Natural killer cell (primary cell): Measurements from ENCODE around the gene LRRC10B. TPM values are rescaled to one million over a fixed set of nuclear protein-coding genes. Genes with fewer than 3 reads are reported as not detected.

ENCODE experiments used
- ATAC-seq, 3 donors: fragments of 150-1000 bp in 2 of 3; fragments of 200-7000 bp in 1 of 3; cut with Tn5 transposase; 1 replicate in 1 of 3; 2 replicates in 2 of 3; pipeline ENCODE4 v1.10.0; 2021; ENCODE audit warnings: mild to moderate bottlenecking in 2 of 3, moderate library complexity in 2 of 3
- DNase-seq, 2 donors: peaks; one replicate each; pipeline versions ENCODE4 v3.0.0 to v3.0.0-alpha.2; 2013 to 2021; ENCODE audit warnings: mixed read lengths in 1 of 2
- H3K27ac ChIP-seq: one replicate; pipeline ENCODE4 v1.5.1; 2013; ENCODE audit warnings: mild to moderate bottlenecking, low read length
- H3K27me3 ChIP-seq: one replicate; pipeline ENCODE4 v1.6.1; 2013; ENCODE audit warnings: low read length; ENCODE audit not compliant: control insufficient read depth, insufficient read depth
- H3K36me3 ChIP-seq: one replicate; pipeline ENCODE4 v1.6.1; 2013; ENCODE audit warnings: low read length; ENCODE audit not compliant: control insufficient read depth, insufficient read depth
- H3K4me1 ChIP-seq: one replicate; pipeline ENCODE4 v1.6.1; 2013; ENCODE audit warnings: low read length; ENCODE audit not compliant: control insufficient read depth, insufficient read depth
- H3K4me3 ChIP-seq: one replicate; pipeline ENCODE4 v1.5.1; 2013; ENCODE audit warnings: low read length
- H3K9me3 ChIP-seq: one replicate; pipeline ENCODE4 v1.6.1; 2013; ENCODE audit warnings: low read length; ENCODE audit not compliant: control insufficient read depth, insufficient read depth
- H3K27ac Mint-ChIP-seq, 2 donors: one replicate each; pipeline ENCODE4 v1.8.0; 2022; ENCODE audit warnings: mild to moderate bottlenecking in 2 of 2, mixed read lengths in 2 of 2, moderate library complexity in 1 of 2
- H3K27me3 Mint-ChIP-seq, 2 donors: one replicate each; pipeline ENCODE4 v1.8.0; 2022; ENCODE audit warnings: low read depth in 2 of 2, mixed read lengths in 2 of 2
- H3K36me3 Mint-ChIP-seq: one replicate; pipeline ENCODE4 v1.8.0; 2022; ENCODE audit warnings: mixed read lengths
- H3K4me1 Mint-ChIP-seq, 2 donors: one replicate each; pipeline ENCODE4 v1.8.0; 2022; ENCODE audit warnings: mixed read lengths in 2 of 2
- H3K4me3 Mint-ChIP-seq: one replicate; pipeline ENCODE4 v1.8.0; 2022; ENCODE audit warnings: mild to moderate bottlenecking, moderate library complexity, mixed read lengths
- H3K9me3 Mint-ChIP-seq, 2 donors: one replicate each; pipeline ENCODE4 v1.8.0; 2022; ENCODE audit warnings: mixed read lengths in 2 of 2
- CTCF ChIP-seq: fragments of 200-600 bp; IDR thresholded peaks from one replicate; pipeline ENCODE4 v1.8.0; 2022; ENCODE audit warnings: antibody characterized with exemption
- WGBS: methylation state at CpG from one replicate; pipeline ENCODE4 v1.1.7; 2013; ENCODE audit warnings: missing lambda C conversion rate; ENCODE audit not compliant: insufficient coverage; 5-methylcytosine and 5-hydroxymethylcytosine counted together
- intact Hi-C: fragments of 100-400 bp; cut with micrococcal nuclease; formaldehyde crosslinking; loops from one replicate; pipeline ENCODE4 v1.14.2; 2022
- total RNA-seq, 4 donors: library from RNA; stranded (reverse); fragments of 120-200 nt in 1 of 4; gene quantifications; one replicate each; pipeline versions ENCODE4 v1.2.3 to v1.2.4, GENCODE V29; 2013 to 2022

Gene LRRC10B
- total RNA-seq, 3 donors from 2014 or later (not counting 1 experiment from before 2014, with no cell fraction given): not detected

GRCh38 chr11:61503135-61503770 lies 5.3 kb upstream of the LRRC10B start:
- ATAC-seq (no peak), DNase-seq (no peak)
- H3K36me3 Mint-ChIP-seq: no peaks in the 10 kb centered on the region
- no peak overlapping the region for H3K27ac ChIP-seq
- 64% methylated on average over 7 of the region's 8 CpGs for WGBS
- no peaks in the 10 kb centered on the region for H3K9me3 Mint-ChIP-seq
- H3K36me3 ChIP-seq: no peaks in the 10 kb centered on the region
- peaks cover 19 to 25% of the 10 kb centered on the region in 2 donors for H3K27me3 Mint-ChIP-seq
- H3K27me3 ChIP-seq: peaks cover 8% of the 10 kb centered on the region
- H3K9me3 ChIP-seq: no peaks in the 10 kb centered on the region
- no peak for TF ChIP-seq CTCF
- intact Hi-C loops: no loop called here
- H3K27ac Mint-ChIP-seq: no peak overlapping the region
- H3K4me3 Mint-ChIP-seq: no peak overlapping the region
- H3K4me1 ChIP-seq: peaks cover 4% of the 10 kb centered on the region
- H3K4me1 Mint-ChIP-seq: peaks cover 5% of the 10 kb centered on the region in 2 donors
- no peak overlapping the region for H3K4me3 ChIP-seq

- H3K27ac ChIP-seq: no peak overlapping the region
- 97% methylated on average over 5 of the region's 5 CpGs for WGBS
- ATAC-seq: no peak
- H3K4me3 ChIP-seq: no peak overlapping the region
- H3K9me3 ChIP-seq: no peaks in the 10 kb centered on the region
- no peaks in the 10 kb centered on the region for H3K36me3 ChIP-seq
- Mint-ChIP-seq H3K4me3 (no peak overlapping the region), H3K27ac (no peak overlapping the region), H3K9me3 (no peaks in the 10 kb centered on the region), H3K36me3 (no peaks in the 10 kb centered on the region), H3K27me3 (peaks cover 19 to 25% of the 10 kb centered on the region in 2 donors), H3K4me1 (peaks cover 5% of the 10 kb centered on the region in 2 donors)
- no peak for DNase-seq
- peaks cover 13% of the 10 kb centered on the region for H3K27me3 ChIP-seq
- intact Hi-C loops: no loop called here
- TF ChIP-seq CTCF: no peak
- H3K4me1 ChIP-seq: peaks cover 9% of the 10 kb centered on the region
Measured at GRCh38 chr11:61505106-61505505, 3.4 kb upstream of the LRRC10B start.

GRCh38 chr11:61505640-61506155 lies 2.9 kb upstream of the LRRC10B start:
- Histone ChIP-seq H3K4me1 (peaks cover 9% of the 10 kb centered on the region), H3K4me3 (no peak overlapping the region), H3K36me3 (no peaks in the 10 kb centered on the region), H3K27ac (no peak overlapping the region), H3K27me3 (peaks cover 15% of the 10 kb centered on the region), H3K9me3 (no peaks in the 10 kb centered on the region)
- H3K27ac Mint-ChIP-seq: no peak overlapping the region
- no peak for TF ChIP-seq CTCF
- DNase-seq (no peak), ATAC-seq (no peak)
- peaks cover 19 to 28% of the 10 kb centered on the region in 2 donors for H3K27me3 Mint-ChIP-seq
- no peaks in the 10 kb centered on the region for H3K9me3 Mint-ChIP-seq
- WGBS: 53% methylated on average over 8 of the region's 10 CpGs
- H3K36me3 Mint-ChIP-seq: no peaks in the 10 kb centered on the region
- peaks cover 5% of the 10 kb centered on the region in 2 donors for H3K4me1 Mint-ChIP-seq
- intact Hi-C loops: no loop called here
- H3K4me3 Mint-ChIP-seq: no peak overlapping the region
